ENCODE measurements around the gene PUM2. TPM values are rescaled to one million over a fixed set of nuclear protein-coding genes. Genes with fewer than 3 reads are reported as not detected.

PUM2 gene
- total RNA-seq, 1 donor from 2014 or later: 136 TPM

GRCh38 chr2:20369366-20369765, 18.7 kb upstream of the PUM2 start:
- intact Hi-C loops (cut with micrococcal nuclease): loop anchor here (5.0 kb wide), 1 partner anchor 498 kb away; no protein-coding TSS in a partner anchor

GRCh38 chr2:20368706-20369105, 18.1 kb upstream of the PUM2 start:
- intact Hi-C loops (cut with micrococcal nuclease): loop anchor here (5.0 kb wide), 1 partner anchor 499 kb away; no protein-coding TSS in a partner anchor

GRCh38 chr2:20367929-20368328, 17.3 kb upstream of the PUM2 start:
- intact Hi-C loops (cut with micrococcal nuclease): loop anchor here (5.0 kb wide), 1 partner anchor 499 kb away; no protein-coding TSS in a partner anchor

- intact Hi-C loops (cut with micrococcal nuclease): loop anchor here (5.0 kb wide), 1 partner anchor 501 kb away; no protein-coding TSS in a partner anchor
These were observed 16.1 kb upstream of the PUM2 start for GRCh38 chr2:20366672-20367116.

DNA sequence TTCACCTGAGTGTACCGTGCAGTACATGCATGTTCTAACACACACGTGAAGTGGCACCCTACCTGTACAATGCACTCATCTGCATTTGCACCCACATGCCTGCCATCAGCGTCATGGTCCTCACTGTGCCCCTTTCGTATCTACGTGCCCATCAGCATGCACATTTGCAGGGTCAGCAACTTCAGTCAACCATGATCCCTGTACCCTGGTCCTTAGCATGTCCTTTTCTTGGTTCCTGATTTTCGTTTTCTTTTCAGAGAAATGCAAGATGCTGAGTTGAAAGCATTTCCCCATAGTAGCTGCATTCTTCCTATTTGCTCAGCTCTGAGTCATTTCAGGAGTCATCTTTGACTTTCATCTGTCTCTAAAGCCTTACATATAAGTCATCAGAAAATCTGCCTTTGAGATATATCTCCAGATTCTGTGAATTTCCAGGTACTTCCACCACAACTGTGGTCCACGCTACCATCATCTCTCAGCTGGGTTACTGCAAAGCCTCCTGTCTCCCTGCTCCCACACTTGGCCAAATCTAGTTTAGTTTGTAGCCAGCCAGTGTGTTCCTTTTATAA, 14.7 kb upstream of the PUM2 start:
- intact Hi-C loops (cut with micrococcal nuclease): loop anchor here (1.0 to 5.0 kb wide), 9 partner anchors 14 to 502 kb away; partner anchors contain the start of genes HS1BP3, LAPTM4A, RHOB and TTC32

- intact Hi-C loops (cut with micrococcal nuclease): no loop called here
These were observed 12.9 kb upstream of the PUM2 start for GRCh38 chr2:20363578-20363977.

- intact Hi-C loops (cut with micrococcal nuclease): no loop called here
These were observed 12.2 kb upstream of the PUM2 start for GRCh38 chr2:20362701-20363435.

DNA sequence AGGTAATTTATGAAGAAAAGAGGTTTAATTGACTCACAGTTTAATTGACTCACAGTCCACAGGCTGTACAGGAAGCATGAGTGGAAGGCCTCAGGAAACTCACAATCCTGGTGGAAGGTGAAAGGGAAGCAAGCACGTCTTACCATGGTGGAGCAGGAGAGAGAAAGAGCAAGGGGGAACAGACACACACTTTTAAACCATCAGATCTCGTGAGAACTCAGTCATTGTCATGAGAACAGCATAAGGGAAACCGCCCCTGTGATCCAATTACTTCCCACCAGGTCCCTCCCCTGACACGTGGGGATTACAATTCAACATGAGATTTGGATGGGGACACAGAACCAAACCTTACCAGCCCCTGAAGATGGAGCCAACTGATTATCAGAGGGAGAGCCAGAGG, 11.2 kb upstream of the PUM2 start:
- intact Hi-C loops (cut with micrococcal nuclease): no loop called here

DNA sequence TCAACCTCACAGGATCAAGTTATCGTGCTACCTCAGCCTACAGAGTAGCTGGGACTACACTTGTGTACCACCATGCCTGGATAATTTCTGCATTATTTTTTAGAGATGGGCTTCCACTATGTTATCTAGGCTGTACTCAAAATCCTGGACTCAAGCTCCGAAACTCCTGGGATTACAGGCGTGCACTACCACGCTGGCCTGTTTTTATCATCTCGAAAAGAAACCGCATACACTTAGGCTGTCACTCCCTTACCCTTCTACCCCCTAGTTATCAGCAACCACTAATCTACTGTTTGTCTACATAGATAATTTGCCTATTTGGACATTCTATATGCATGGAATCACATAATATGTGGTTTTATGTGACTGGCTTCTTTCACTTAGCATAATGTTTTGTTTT, 8.5 kb upstream of the PUM2 start:
- intact Hi-C loops (cut with micrococcal nuclease): no loop called here

DNA sequence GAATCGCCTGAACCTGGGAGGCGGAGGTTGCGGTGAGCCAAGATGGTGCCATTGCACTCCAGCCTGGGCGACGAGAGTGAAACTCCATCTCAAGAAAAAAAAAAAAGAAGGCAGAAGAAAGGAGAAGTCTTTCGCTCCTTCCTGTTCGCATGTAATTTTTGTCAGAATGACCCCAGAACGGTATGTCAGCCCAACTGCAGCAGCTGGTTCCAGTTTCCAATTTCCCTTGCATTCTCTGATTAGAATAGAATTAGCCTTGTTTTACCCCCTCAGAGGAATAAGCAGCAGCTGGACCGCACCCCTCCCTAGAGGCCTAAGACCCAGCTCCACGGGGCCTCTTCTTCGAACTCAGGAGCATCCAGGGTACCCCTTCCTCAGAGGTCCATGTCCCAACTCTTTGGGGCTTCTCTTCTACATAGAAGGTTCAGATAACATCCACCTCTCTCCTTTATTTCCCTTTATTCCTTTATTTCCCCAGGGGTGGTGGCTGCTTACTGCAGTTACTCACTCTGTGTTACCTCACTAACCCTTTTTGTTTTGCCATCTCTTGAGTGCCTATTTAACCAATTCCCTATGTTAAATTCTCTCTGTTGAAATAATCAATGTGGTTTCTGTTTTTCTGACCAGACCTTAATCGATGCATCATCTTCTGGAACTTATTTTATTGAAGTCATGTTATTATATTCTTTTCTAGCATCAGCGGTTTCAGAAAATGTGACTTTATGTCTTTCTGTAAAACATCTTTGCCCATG, 7.2 kb upstream of the PUM2 start:
- intact Hi-C loops (cut with micrococcal nuclease): no loop called here

DNA sequence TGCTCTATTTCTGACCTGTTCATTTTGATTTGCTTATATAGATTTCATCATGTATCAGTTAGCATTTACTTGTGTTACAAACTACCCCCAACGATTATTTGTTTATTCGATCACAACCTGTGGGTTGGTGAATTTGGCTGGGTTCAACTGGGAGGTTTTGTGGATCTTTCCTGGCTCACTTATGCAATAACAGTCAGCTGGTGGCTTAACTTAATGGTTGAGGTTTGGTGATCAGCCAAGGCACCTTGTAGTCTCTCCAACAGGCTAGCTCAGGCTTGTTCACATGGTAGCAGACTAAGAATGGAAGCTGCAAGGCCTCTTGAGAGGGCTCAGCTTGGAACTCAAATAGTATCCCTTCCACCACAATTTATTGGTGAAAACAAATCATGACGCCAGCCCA, 5.4 kb upstream of the PUM2 start:
- intact Hi-C loops (cut with micrococcal nuclease): no loop called here

GRCh38 chr2:20355131-20355530, 4.5 kb upstream of the PUM2 start:
- intact Hi-C loops (cut with micrococcal nuclease): no loop called here

GRCh38 chr2:20353241-20353992, 2.8 kb upstream of the PUM2 start:
- intact Hi-C loops (cut with micrococcal nuclease): loop anchor here (5.0 kb wide), 1 partner anchor 1006 kb away; no protein-coding TSS in a partner anchor

DNA sequence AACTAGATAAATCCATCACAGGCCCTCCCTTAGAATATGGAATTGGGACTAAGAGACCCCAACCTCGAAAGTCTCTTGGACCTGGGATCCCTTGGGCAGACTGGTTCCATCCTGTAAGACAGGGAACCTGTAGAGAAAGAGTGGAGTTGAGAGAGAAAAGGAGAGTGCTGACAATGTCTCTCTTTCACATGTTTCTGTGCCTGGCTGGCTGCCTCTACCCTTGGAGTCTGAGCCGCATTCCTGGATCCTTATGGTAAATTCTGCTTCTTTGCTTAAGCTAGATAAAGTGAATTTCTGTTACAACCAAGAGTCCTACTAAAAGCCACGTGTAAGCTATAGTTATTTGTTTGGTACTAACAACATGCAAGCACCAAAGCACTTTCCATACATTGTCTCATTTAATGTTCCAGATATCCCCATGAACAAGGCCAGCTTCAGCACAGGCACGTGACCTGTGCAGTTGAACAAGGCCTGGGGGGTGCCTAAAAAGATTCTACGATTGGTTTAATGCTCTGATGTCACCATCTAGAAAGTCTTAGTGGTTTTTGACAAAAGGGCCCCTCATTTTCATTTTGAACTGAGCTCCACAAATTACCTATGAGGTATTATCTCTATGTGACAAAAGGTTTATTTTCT, 2.1 kb upstream of the PUM2 start:
- intact Hi-C loops (cut with micrococcal nuclease): loop anchor here (5.0 kb wide), 1 partner anchor 1005 kb away; no protein-coding TSS in a partner anchor

- intact Hi-C loops (cut with micrococcal nuclease): loop anchor here (5.0 kb wide), 1 partner anchor 1005 kb away; no protein-coding TSS in a partner anchor
These were observed 1.6 kb upstream of the PUM2 start for GRCh38 chr2:20352230-20352578.

- intact Hi-C loops (cut with micrococcal nuclease): loop anchor here (1.0 to 5.0 kb wide), 7 partner anchors 14 to 1791 kb away; partner anchors contain the start of genes HS1BP3 and RDH14
These were observed 1.0 kb upstream of the PUM2 start for GRCh38 chr2:20351555-20352229.

GRCh38 chr2:20350041-20350712, 467 bp downstream of the PUM2 start:
- intact Hi-C loops (cut with micrococcal nuclease): loop anchor here (1.0 to 5.0 kb wide), 6 partner anchors 24 to 1003 kb away; no protein-coding TSS in a partner anchor

DNA sequence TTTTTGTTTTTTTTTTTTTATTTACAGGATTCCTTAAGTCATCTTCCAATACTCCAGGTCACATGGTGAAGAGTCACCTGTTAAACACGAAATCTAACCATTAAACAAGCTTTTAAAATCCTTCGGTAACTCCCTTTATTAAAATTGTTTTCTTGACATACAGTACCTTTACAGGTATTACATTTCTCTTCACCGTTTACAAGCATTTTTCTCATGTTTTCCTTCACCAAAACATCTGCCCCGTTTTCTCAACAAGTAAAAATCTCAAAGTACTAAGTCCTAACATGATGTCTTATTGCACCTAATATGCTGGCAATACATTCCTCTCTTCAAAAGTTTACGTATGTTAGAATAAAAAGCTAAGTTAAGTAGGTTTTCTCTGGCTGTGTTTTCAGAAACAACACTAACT, 1.1 kb downstream of the PUM2 start:
- intact Hi-C loops (cut with micrococcal nuclease): loop anchor here (1.0 to 2.0 kb wide), 2 partner anchors 98 to 359 kb away; partner anchors contain the start of genes RHOB and WDR35

- intact Hi-C loops (cut with micrococcal nuclease): loop anchor here (2.0 kb wide), 1 partner anchor 358 kb away; the partner anchor contains the start of gene WDR35
These were observed 2.1 kb downstream of the PUM2 start for GRCh38 chr2:20348542-20348941.

All from T-helper 1 cell treated with Interleukin-12 subunit alpha and Interleukin-12 subunit beta and Interleukin-4 antibody, amounts not matched to agents 30 ng/mL and 1 ng/mL, for 36 hours (primary cell).